ENCODE results near the gene TMEM178B. TPM values are rescaled to one million over a fixed set of nuclear protein-coding genes. Genes with fewer than 3 reads are reported as not detected.
A peak's percentile ranks its signal among the peaks of the same experiment; 100 is the strongest.
"Not testable (repeated sequence)": the region's sequence is repeated elsewhere in the genome, so short reads cannot be mapped to it uniquely, and the experiment has no call there.

Gene TMEM178B
- total RNA-seq: 1 to 10 TPM in 1 of 4 donors, under 1 TPM in 3; 0.15 to 1.2 (median 0.58) TPM

DNA sequence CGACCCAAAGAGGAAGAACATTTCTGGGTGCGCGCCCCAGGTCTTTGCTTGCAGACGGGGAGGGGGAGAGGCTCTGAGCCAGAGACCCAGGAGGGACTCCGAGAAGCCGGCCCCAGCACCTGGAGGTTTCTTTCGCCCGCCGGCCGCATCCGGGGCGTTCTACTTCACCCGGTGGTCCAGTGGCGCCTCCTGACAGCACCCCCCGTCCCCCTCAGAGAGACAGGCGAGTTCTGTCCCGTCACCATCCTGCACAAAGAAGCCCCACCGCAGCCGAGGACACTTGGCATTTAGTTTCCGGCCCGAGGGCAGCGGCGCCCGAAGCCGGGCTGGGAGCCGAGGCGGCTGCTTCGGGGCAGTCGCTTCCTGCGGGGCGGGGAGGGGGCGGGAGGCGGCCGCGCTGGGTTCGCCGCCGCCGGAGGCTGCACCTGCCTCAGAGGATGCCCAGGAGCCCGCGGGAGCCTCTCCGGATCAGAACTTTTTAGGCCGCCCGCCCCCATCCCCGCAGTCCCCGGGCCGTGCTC, at the start of gene TMEM178B:
TSS of gene TMEM178B (plus strand) at position 424 of the 521 bp plus-strand sequence.
- no peak for TF ChIP-seq POLR2A (IDR thresholded peaks at IDR 0.05)
- TF ChIP-seq, protein P1, sequence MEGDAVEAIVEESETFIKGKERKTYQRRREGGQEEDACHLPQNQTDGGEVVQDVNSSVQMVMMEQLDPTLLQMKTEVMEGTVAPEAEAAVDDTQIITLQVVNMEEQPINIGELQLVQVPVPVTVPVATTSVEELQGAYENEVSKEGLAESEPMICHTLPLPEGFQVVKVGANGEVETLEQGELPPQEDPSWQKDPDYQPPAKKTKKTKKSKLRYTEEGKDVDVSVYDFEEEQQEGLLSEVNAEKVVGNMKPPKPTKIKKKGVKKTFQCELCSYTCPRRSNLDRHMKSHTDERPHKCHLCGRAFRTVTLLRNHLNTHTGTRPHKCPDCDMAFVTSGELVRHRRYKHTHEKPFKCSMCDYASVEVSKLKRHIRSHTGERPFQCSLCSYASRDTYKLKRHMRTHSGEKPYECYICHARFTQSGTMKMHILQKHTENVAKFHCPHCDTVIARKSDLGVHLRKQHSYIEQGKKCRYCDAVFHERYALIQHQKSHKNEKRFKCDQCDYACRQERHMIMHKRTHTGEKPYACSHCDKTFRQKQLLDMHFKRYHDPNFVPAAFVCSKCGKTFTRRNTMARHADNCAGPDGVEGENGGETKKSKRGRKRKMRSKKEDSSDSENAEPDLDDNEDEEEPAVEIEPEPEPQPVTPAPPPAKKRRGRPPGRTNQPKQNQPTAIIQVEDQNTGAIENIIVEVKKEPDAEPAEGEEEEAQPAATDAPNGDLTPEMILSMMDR (IDR thresholded peaks at IDR 0.05): no peak
- WGBS, 2 donors: 0 to 1% methylated on average over 7 to 44 of the region's 47 CpGs
- no peak for DNase-seq (ENCODE audit: low spot score in 2 of 2)
- intact Hi-C loops (cut with DNase I; ENCODE audit: low total_unique reads): no loop called here
- peak within 1 kb of the TSS; percentile 29 for H3K4me3 ChIP-seq (ENCODE audit: low read depth, poor library complexity, severe bottlenecking)

DNA sequence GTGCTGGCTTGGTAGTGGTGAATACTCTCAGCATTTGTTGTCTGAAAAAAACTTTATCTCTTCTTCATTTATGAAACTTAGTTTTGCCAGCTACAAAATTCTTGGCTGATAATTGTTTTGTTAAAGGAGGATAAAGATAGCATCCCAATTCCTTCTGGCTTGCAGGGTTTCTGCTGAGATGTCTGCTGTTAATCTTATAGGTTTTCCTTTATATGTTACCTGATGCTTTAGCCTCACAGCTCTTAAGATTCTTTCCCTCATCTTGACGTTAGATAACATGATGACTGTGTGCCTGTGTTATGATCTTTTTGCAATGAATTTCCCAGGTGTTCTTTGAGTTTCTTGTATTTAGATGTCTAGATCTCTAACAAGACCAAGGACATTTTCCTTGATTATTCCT, 49.2 kb upstream of the TMEM178B start:
- DNase-seq (ENCODE audit: low spot score in 2 of 2): no peak
- 85 to 96% methylated on average over 1 of the region's 1 CpG for WGBS, 2 donors
- H3K4me3 ChIP-seq (ENCODE audit: low read depth, poor library complexity, severe bottlenecking): no peak overlapping the region
- TF ChIP-seq, protein P1 (IDR thresholded peaks at IDR 0.05): no peak
- no peak for TF ChIP-seq POLR2A (IDR thresholded peaks at IDR 0.05)
- intact Hi-C loops (cut with DNase I; ENCODE audit: low total_unique reads): loop anchor here (5.0 kb wide), 1 partner anchor 982 kb away; no protein-coding TSS in a partner anchor

DNA sequence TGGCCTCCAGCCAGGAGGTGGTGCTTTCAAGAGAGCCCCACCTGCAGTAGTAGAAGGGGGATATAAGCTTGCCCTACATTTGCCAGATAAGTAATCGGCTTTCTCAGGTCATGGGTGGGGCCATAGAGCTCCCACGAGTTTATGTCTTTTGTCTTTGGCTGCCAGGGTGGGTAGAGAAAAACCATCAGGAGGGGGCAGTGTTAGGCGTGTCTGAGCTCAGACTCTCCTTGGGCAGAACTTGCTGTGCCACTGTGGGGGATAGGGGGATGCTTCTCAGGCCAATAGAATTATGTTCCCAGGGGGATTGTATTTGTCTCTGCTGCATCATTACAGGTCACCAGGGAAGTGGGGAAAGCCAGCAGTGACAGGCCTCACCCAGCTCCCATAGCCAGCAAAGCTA, 46.8 kb upstream of the TMEM178B start:
- TF ChIP-seq, protein P1 (IDR thresholded peaks at IDR 0.05): no peak
- TF ChIP-seq POLR2A (IDR thresholded peaks at IDR 0.05): no peak
- DNase-seq (ENCODE audit: low spot score in 2 of 2): no peak
- intact Hi-C loops (cut with DNase I; ENCODE audit: low total_unique reads): loop anchor here (5.0 kb wide), 1 partner anchor 985 kb away; no protein-coding TSS in a partner anchor
- no peak overlapping the region for H3K4me3 ChIP-seq (ENCODE audit: low read depth, poor library complexity, severe bottlenecking)
- 50 to 71% methylated on average over 3 of the region's 3 CpGs for WGBS, 2 donors

DNA sequence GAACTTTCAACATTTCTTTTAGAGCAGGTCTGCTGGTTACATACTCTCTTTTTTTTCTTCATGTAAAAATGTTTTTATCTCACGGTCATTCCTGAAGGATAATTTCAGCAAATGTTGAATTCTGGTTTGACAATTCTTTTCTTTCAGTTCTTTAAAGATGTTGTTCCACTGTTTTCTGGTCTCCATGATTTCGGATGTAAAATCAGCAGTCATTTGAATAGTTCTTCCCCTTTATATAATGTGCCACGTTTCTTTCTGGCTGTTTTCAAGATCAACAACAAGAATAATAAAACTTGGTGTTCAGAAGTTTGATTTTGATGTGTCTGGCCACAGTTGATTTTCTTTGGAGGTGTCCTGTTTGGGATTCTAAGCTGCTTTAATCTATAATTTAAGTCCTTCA, 45.1 kb upstream of the TMEM178B start:
- DNase-seq (ENCODE audit: low spot score in 2 of 2): no peak
- no peak for TF ChIP-seq POLR2A (IDR thresholded peaks at IDR 0.05)
- TF ChIP-seq, protein P1 (IDR thresholded peaks at IDR 0.05): no peak
- intact Hi-C loops (cut with DNase I; ENCODE audit: low total_unique reads): loop anchor here (5.0 kb wide), 1 partner anchor 986 kb away; no protein-coding TSS in a partner anchor
- 77 to 82% methylated on average over 3 of the region's 3 CpGs for WGBS, 2 donors
- H3K4me3 ChIP-seq (ENCODE audit: low read depth, poor library complexity, severe bottlenecking): no peak overlapping the region

DNA sequence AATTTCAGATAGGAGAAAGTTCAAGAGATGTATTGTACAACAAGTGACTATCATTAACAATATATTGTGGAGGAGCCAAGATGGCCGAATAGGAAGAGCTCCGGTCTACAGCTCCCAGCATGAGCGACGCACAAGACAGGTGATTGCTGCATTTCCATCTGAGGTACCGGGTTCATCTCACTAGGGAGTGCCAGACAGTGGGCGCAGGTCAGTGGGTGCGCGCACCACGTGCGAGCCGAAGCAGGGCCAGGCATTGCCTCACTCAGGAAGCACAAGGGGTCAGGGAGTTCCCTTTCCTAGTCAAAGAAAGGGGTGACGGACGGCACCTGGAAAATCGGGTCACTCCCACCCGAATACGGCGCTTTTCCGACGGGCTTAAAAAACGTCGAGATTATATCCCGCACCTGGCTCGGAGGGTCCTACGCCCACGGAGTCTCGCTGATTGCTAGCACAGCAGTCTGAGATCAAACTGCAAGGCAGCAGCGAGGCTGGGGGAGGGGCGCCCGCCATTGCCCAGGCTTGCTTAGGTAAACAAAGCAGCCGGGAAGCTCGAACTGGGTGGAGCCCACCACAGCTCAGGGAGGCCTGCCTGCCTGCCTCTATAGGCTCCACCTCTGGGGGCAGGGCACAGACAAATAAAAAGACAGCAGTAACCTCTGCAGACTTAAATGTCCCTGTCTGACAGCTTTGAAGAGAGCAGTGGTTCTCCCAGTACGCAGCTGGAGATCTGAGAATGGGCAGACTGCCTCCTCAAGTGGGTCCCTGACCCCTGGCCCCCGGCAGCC, 41.1 kb upstream of the TMEM178B start:
- WGBS, 2 donors: 68 to 87% methylated on average over 27 to 33 of the region's 33 CpGs
- intact Hi-C loops (cut with DNase I; ENCODE audit: low total_unique reads); DNase-seq (ENCODE audit: low spot score in 2 of 2): not testable (repeated sequence)

DNA sequence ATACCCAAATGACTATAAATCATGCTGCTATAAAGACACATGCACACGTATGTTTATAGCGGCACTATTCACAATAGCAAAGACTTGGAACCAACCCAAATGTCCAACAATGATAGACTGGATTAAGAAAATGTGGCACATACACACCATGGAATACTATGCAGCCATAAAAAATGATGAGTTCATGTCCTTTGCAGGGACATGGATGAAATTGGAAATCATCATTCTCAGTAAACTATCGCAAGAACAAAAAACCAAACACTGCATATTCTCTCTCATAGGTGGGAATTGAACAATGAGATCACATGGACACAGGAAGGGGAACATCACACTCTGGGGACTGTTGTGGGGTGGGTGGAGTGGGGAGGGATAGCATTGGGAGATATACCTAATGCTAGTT, 35.8 kb upstream of the TMEM178B start:
- DNase-seq (ENCODE audit: low spot score in 2 of 2); H3K4me3 ChIP-seq (ENCODE audit: low read depth, poor library complexity, severe bottlenecking); intact Hi-C loops (cut with DNase I; ENCODE audit: low total_unique reads): not testable (repeated sequence)
- WGBS, 2 donors: 94 to 98% methylated on average over 3 of the region's 3 CpGs

More for the DNA sequence above, 41.1 kb upstream of the TMEM178B start:
- not testable (repeated sequence) for H3K4me3 ChIP-seq (ENCODE audit: low read depth, poor library complexity, severe bottlenecking)

Measured in lower leg skin (tissue), 4 donors.